GM18519 (cell line): ENCODE measurements around the gene ARID1A.

Experiments used
- ATAC-seq: cut with Tn5 transposase; IDR thresholded peaks from one replicate; pipeline ENCODE4 v1.9.1; 2021; ENCODE audit warnings: mild to moderate bottlenecking, moderate library complexity; ENCODE audit not compliant: unreplicated experiment, low FRiP score

ARID1A gene

GRCh38 chr1:26814893-26815292 lies 119.1 kb downstream of the ARID1A start:
- ATAC-seq: no peak

GRCh38 chr1:26820784-26821269 lies 125.0 kb downstream of the ARID1A start:
- peak; percentile 61 for ATAC-seq

GRCh38 chr1:26822737-26823395 lies 127.1 kb downstream of the ARID1A start:
- ATAC-seq: no peak

GRCh38 chr1:26824731-26825130 lies 128.9 kb downstream of the ARID1A start:
- no peak for ATAC-seq

GRCh38 chr1:26826261-26827105 lies 130.7 kb downstream of the ARID1A start, which contains the start of gene ZDHHC18:
Gene ZDHHC18 (plus strand): TSS chr1:26826688. CDS start chr1:26826805, 117 bp downstream.
- ATAC-seq: peak; percentile 61

- ATAC-seq: no peak
Observed at GRCh38 chr1:26827106-26827604, 131.3 kb downstream of the ARID1A start.

GRCh38 chr1:26827663-26828062 lies 131.8 kb downstream of the ARID1A start:
- ATAC-seq: no peak

GRCh38 chr1:26828411-26828991 lies 132.7 kb downstream of the ARID1A start:
- ATAC-seq: no peak

GRCh38 chr1:26829184-26829911 lies 133.5 kb downstream of the ARID1A start:
- ATAC-seq: no peak

GRCh38 chr1:26831059-26831458 lies 135.2 kb downstream of the ARID1A start:
- no peak for ATAC-seq
